RPMI7951 (cell line): ENCODE results near the gene SRRM4. TPM values are rescaled to one million over a fixed set of nuclear protein-coding genes. Genes with fewer than 3 reads are reported as not detected.
"Not testable (repeated sequence)": the region's sequence is repeated elsewhere in the genome, so short reads cannot be mapped to it uniquely, and the experiment has no call there.

ENCODE experiments used
- DNase-seq: peaks from one replicate; pipeline ENCODE4 v3.0.0-alpha.2; 2012; ENCODE audit warnings: low read depth
- total RNA-seq: library from RNA; depleted of rRNA; stranded (reverse); fragments of >200 nt; shearing (Covaris generic); gene quantifications from 2 replicates; pipeline ENCODE4 v1.2.3, GENCODE V29; 2014

The SRRM4 gene
- total RNA-seq, 1 experiment from 2014 or later: not detected

- no peak for DNase-seq
Observed at GRCh38 chr12:119008691-119009221, 27.4 kb downstream of the SRRM4 start.

DNA sequence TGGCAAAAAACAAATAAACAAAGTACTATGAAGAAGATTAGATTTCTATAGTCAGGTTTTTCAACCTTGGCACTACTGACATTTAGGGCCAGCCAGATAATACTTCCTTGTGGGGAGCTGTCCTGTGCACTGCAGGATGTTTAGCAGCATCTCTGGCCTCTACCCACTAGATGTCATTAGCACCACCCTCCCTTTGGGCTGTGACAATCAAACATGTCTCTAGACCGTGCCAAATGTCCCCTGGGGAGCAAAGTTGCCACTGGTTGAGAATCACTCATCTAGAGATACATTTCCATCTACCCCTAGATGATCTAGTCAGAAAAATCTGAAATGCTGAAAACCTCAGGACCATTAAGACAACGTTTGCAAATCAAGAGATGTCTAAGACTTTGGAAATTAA, 29.9 kb downstream of the SRRM4 start:
- DNase-seq: no peak

GRCh38 chr12:119012179-119012578, 30.8 kb downstream of the SRRM4 start:
- no peak for DNase-seq

GRCh38 chr12:119013023-119013422, 31.7 kb downstream of the SRRM4 start:
- no peak for DNase-seq

DNA sequence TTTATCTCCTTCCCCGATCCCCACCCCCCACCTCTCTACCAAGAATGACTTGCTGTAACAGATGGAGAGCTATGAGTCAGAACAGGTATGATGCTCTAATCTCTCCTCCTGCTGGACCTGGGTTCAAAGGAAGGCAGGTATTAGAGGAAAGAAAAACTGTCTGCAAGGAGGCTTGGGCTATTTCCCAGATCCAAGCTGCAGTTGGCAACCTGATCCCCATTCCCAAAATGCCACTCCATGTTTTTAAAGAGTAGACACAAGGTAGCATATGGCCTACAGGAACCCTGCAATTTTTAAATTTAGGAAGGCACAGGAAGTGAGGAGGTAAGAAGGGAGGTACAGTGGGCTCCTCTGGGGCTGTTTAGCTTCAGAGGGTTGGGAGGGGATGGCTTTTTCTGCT, 33.0 kb downstream of the SRRM4 start:
- no peak for DNase-seq

GRCh38 chr12:119016715-119017114, 35.4 kb downstream of the SRRM4 start:
- no peak for DNase-seq

GRCh38 chr12:119019166-119019565, 37.8 kb downstream of the SRRM4 start:
- no peak for DNase-seq

- DNase-seq: no peak
Observed at GRCh38 chr12:119020406-119021360, 39.3 kb downstream of the SRRM4 start.

GRCh38 chr12:119024356-119024755, 43.0 kb downstream of the SRRM4 start:
- no peak for DNase-seq

DNA sequence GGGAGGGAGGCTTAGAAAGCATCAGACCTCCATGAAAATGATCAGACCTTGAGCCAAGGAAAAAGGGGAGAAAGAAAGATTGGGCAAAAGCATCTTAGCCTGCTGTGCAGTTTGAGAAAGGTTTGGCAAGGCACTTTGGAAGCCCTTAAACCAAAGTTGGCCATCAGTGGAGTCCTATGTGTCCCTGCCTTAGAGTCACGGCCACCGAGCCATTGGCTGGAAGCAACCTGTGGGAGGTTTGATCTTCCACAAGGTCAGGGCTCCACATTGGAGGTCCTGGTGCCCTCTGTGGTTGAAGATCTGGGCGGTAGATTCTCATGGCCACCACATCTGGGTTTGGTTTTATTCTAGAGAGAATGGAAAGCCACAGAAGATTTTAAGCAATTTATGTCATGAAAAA, 44.4 kb downstream of the SRRM4 start:
- DNase-seq: no peak

GRCh38 chr12:119033332-119033731, 52.0 kb downstream of the SRRM4 start:
- not testable (repeated sequence) for DNase-seq

DNA sequence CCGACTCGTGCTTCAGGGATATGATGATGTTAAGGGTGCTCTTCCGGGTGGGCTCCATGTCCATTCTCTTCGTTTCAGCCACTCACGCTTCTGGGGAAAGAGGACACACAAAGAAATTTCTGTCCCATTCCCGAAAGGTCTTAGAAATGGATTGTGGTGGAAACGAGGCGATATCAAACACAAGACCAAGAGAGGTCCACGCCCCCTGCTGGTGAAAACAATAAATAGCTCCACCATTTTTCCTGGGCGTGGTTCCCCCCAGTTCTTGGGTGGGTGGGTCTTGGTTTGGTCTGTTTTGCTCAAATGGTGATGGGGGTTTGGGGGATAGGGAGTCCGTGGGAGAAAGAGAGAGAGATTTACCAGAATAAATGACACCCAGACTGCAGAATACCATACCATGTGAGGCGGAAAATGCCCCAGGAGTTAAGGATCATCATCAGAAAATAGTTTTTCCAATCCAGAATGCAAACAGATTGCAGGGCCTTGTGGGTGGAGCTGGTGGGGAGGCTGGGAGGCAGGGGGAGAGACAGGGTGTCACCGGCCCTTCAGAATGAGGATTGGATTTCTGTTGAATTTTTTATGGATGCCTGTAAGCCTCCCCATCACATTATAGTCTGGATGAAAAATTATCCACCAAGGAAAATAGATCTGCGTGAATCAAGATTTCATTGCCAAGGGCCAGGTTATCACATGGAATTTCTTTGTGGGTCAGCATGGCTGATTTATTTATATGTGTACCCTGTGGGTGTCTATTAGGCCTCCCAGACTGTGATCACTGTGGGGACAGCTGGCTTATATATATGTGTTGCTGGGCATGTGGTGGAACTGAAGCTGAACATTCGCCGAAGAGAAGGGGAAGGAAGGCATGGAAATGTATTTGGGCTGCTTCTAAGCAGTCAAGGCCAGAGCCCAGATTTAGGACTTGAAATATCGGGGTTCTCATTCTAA, 55.8 kb downstream of the SRRM4 start:
- DNase-seq: peak; percentile 12

DNA sequence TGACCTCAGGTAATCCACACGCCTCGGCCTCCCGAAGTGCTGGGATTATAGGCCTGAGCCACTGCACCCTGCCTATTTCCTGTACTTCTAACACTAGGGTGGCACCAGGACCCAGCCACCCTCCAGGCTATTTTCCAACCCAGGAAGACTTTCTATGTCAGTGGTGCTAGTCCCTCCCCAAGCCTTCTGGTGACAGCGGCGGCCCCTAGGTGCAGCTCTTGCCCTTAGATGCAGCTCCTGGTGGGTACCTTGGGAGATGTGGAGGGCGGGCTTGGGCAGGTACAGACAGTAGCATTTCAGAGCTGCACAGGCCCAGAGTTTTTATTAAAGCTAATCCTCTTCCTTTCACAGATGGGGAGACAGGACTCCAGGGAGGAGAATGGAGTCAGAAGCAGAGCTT, 62.8 kb downstream of the SRRM4 start:
- no peak for DNase-seq

DNA sequence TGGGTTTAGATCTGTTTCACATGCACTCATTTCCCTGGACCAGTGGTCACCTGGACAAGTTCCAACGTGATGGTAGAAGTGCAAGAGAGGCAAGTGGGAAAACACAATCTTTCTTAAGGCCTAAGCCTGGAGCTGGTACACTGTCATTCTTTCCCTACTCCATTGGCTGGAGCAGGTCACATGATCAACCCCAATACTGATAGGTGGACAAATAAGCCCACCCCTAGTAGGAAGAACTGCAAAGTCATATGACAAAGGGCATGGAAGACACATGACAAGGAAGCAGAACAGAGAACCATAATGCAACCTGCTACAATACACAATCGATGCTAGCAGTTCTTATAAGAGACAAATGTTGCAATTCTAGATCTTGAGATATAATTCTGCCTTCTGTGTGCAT, 66.3 kb downstream of the SRRM4 start:
- no peak for DNase-seq

- DNase-seq: no peak
Observed at GRCh38 chr12:119050663-119051062, 69.3 kb downstream of the SRRM4 start.

- DNase-seq: no peak
Observed at GRCh38 chr12:119051474-119051873, 70.1 kb downstream of the SRRM4 start.

- DNase-seq: no peak
Observed at GRCh38 chr12:119052001-119052400, 70.7 kb downstream of the SRRM4 start.

GRCh38 chr12:119055977-119056376, 74.6 kb downstream of the SRRM4 start:
- no peak for DNase-seq

GRCh38 chr12:119060847-119061796, 79.8 kb downstream of the SRRM4 start:
- DNase-seq: peak; percentile 31

GRCh38 chr12:119068129-119068856, 87.0 kb downstream of the SRRM4 start:
- no peak for DNase-seq
